Heart right ventricle (tissue), 16 donors: ENCODE measurements around the gene DPF1. TPM values are rescaled to one million over a fixed set of nuclear protein-coding genes. Genes with fewer than 3 reads are reported as not detected.
A peak's percentile ranks its signal among the peaks of the same experiment; 100 is the strongest.

Experiments used
- ATAC-seq, 8 donors: fragments of 200-7000 bp; cut with Tn5 transposase; one replicate each; pipeline ENCODE4 v1.9.1; 2020; ENCODE audit warnings: mild to moderate bottlenecking in 8 of 8, moderate library complexity in 8 of 8, moderate number of reproducible peaks in 1 of 8
- DNase-seq, 2 donors: peaks; one replicate each; pipeline ENCODE4 v3.0.0-alpha.2; 2020
- H3K27ac ChIP-seq, 10 donors: fragments of 200-600 bp; sonication (generic) in 2 of 10; one replicate each; pipeline versions ENCODE4 v1.5.0 to v1.8.0; 2020 to 2022; ENCODE audit warnings: mild to moderate bottlenecking in 3 of 10
- H3K27me3 ChIP-seq, 7 donors: fragments of 200-600 bp; one replicate each; pipeline ENCODE4 v1.8.0; 2021 to 2022; ENCODE audit warnings: mild to moderate bottlenecking in 2 of 7
- H3K36me3 ChIP-seq, 9 donors: fragments of 200-600 bp; sonication (generic) in 1 of 9; one replicate each; pipeline versions ENCODE4 v1.5.0 to v1.8.0; 2020 to 2022; ENCODE audit warnings: mild to moderate bottlenecking in 2 of 9
- H3K4me1 ChIP-seq, 9 donors: fragments of 200-600 bp; sonication (generic) in 1 of 9; one replicate each; pipeline versions ENCODE4 v1.5.0 to v1.8.0; 2020 to 2022; ENCODE audit warnings: mild to moderate bottlenecking in 4 of 9
- H3K4me3 ChIP-seq, 10 donors: fragments of 200-600 bp; sonication (generic) in 2 of 10; one replicate each; pipeline versions ENCODE4 v1.5.0 to v1.8.0; 2020 to 2022; ENCODE audit warnings: mild to moderate bottlenecking in 7 of 10, moderate library complexity in 2 of 10
- H3K9me3 ChIP-seq, 11 donors: fragments of 200-600 bp in 10 of 11; sonication (generic) in 2 of 11; one replicate each; pipeline versions ENCODE4 v1.5.0 to v1.8.0; 2013 to 2022; ENCODE audit warnings: mild to moderate bottlenecking in 2 of 11, control low read depth in 1 of 11, moderate library complexity in 1 of 11
- WGBS, 2 donors: extraction: QIAGEN DNeasy Blood & Tissue Kit; methylation state at CpG; one replicate each; pipeline ENCODE4 v1.1.7; 2013; ENCODE audit warnings: inconsistent platforms in 1 of 2; 5-methylcytosine and 5-hydroxymethylcytosine counted together
- intact Hi-C, 10 donors: fragments of 100-400 bp; cut with DNase I; formaldehyde crosslinking; loops; one replicate each; pipeline versions ENCODE4 v1.11.1 to v1.14.2; 2022
- polyA plus RNA-seq, 2 donors: library from polyadenylated mRNA; stranded (reverse); fragments of 200-250 nt; gene quantifications; one replicate each; pipeline ENCODE4 v1.2.3, GENCODE V29; 2013
- total RNA-seq, 10 donors: library from RNA; stranded (reverse); fragmentation: NEBNext Ultra II Directional in 3 of 10; extraction: Animal tissue kit (Norgen Biotek cat#: 25700) in 3 of 10; gene quantifications; one replicate each; pipeline versions ENCODE4 v1.2.1 to v1.2.4, GENCODE V29; 2021 to 2023
- TF ChIP-seq, protein P1 (sequence below), 9 donors: fragments of 200-600 bp; sonication (generic) in 2 of 9; IDR thresholded peaks; one replicate each; pipeline versions ENCODE4 v1.5.0 to v1.8.0; 2021 to 2022; ENCODE audit warnings: antibody characterized with exemption in 9 of 9, mild to moderate bottlenecking in 5 of 9, moderate library complexity in 1 of 9
- donor health status: Arrhythmogenic right ventricular cardiomyopathy.
- donor health status: ischemic (EF 13 %, LVEDD 7.1; RV severe dilation, severe dysfunction).
- donor health status: healthy with polysubstance abuse.
- donor health status: DM: no; HTN: yes; CAD: no.
- donor health status: DM: no; HTN: no; CAD: no.
- donor health status: ischemic (EF 25% LVEDD 6.9; RV normal size, moderate dysfunction).
- donor health status: ischemic (EF 25% LVEDD 5.7; RV mildly dilated, moderate dysfunction).
- donor health status: healthy.
- donor health status: DM: yes; HTN: yes; CAD: no.
- donor health status: Ischemic cardiomyopathy.
- donor health status: ischemic (EF 35%, LVEDD 5.7; RV mildly dilated, moderate dysfunction).
- donor health status: nonischemic (EF 11% LVEDD 7.7; RV severe dilation, severe dysfunction).
- donor health status: DM: yes; HTN: yes; CAD: no.
- donor health status: PGD.
- donor health status: ischemic (EF 29% LVEDD 5.4; RV normal size, mild dysfunction).
- donor health status: nonischemic (EF 23%, LVEDD 6.1; RV moderate dilation, normal function).

DPF1 gene
- total and polyA plus RNA-seq, 12 donors: 0.09 to 0.72 (median 0.29) TPM; not detected in 5

DNA sequence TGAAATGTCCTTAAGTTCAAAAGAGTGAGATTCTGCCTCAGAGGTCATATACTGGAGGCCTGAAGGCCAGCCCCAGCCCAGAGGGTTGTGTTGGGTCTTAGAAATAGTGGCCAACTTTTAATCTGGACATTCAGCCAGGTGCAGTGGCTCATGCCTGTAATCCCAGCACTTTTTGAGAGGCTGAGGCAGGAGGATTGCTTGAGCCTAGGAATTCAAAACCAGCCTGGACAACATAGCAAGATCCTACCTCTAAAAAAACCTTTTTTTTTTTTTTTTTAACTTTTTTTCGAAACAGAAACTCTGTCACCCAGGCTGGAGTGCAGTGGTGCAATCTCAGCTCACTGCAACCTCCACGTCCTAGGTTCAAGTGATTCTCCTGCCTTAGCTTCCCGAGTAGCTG is 15.5 kb downstream of the DPF1 start:
- peaks cover 3 to 30% (median 23%) of the 10 kb centered on the region in 9 donors for H3K4me1 ChIP-seq
- H3K27me3 ChIP-seq: peaks cover 7 to 53% (median 32%) of the 10 kb centered on the region in 7 donors
- intact Hi-C loops: no loop called here
- ATAC-seq (no peak), DNase-seq (no peak)
- peak overlapping the region in 4 of 10 donors; percentile 57 to 85 (median 70) for H3K27ac ChIP-seq
- H3K4me3 ChIP-seq: no peak overlapping the region
- WGBS, 2 donors: 90 to 97% methylated on average over 3 of the region's 3 CpGs
- H3K9me3 ChIP-seq: no peaks in the 10 kb centered on the region
- H3K36me3 ChIP-seq: peaks cover 0 to 41% (median 9%) of the 10 kb centered on the region in 9 donors
- TF ChIP-seq, protein P1, sequence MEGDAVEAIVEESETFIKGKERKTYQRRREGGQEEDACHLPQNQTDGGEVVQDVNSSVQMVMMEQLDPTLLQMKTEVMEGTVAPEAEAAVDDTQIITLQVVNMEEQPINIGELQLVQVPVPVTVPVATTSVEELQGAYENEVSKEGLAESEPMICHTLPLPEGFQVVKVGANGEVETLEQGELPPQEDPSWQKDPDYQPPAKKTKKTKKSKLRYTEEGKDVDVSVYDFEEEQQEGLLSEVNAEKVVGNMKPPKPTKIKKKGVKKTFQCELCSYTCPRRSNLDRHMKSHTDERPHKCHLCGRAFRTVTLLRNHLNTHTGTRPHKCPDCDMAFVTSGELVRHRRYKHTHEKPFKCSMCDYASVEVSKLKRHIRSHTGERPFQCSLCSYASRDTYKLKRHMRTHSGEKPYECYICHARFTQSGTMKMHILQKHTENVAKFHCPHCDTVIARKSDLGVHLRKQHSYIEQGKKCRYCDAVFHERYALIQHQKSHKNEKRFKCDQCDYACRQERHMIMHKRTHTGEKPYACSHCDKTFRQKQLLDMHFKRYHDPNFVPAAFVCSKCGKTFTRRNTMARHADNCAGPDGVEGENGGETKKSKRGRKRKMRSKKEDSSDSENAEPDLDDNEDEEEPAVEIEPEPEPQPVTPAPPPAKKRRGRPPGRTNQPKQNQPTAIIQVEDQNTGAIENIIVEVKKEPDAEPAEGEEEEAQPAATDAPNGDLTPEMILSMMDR (IDR thresholded peaks at IDR 0.05): no peak

DNA sequence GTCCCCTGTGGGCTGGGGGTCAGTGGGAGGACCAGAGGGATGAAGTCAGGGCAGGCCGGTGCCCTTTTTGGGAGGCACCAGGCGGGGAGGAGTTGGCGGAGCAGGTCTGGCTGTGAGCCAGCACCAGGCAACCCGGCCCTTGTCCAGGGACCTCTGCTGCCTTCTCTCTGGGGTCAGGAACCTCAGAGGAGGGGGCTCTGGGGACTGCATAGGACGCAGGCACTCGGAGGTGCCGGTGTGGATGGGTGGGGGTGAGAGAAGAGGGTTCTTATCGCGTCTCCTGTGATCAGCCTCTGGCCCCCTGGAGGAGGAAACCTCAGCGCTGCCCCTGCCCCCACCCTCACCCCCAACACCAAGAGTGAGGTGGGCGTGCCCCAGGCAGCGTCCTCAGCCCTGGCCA is 16.5 kb downstream of the DPF1 start:
- H3K4me1 ChIP-seq: peaks cover 3 to 30% (median 23%) of the 10 kb centered on the region in 9 donors
- H3K9me3 ChIP-seq: no peaks in the 10 kb centered on the region
- TF ChIP-seq, protein P1 (IDR thresholded peaks at IDR 0.05): no peak
- no peak overlapping the region for H3K4me3 ChIP-seq
- DNase-seq (no peak), ATAC-seq (no peak)
- no peak overlapping the region for H3K27ac ChIP-seq
- 78 to 85% methylated on average over 12 of the region's 12 CpGs for WGBS, 2 donors
- peaks cover 0 to 51% (median 17%) of the 10 kb centered on the region in 9 donors for H3K36me3 ChIP-seq
- intact Hi-C loops: no loop called here
- peaks cover 7 to 43% (median 26%) of the 10 kb centered on the region in 7 donors for H3K27me3 ChIP-seq

DNA sequence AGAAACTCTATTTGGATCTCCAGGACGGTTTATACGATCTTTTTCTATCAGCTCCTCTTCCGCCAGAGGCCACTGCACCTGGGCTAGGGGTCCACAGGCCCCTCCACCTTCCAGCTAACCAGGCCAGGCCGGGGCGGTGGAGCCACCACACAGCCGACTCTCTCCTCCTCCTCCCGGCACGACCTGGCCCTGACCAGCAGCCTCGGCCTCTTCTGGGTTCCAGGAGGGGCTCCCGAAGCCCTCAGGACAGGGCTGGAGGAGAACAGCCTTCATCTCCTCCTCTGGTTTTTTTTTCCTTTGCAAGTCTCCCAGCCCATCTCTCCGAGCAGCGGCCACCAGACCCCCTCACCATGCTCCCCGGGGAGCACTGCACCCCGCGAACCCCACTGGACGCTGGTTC is 17.1 kb downstream of the DPF1 start:
- TF ChIP-seq, protein P1 (IDR thresholded peaks at IDR 0.05): no peak
- DNase-seq: no peak
- Histone ChIP-seq H3K4me1 (peaks cover 3 to 30% (median 23%) of the 10 kb centered on the region in 9 donors), H3K27ac (no peak overlapping the region), H3K4me3 (no peak overlapping the region), H3K36me3 (peaks cover 0 to 58% (median 23%) of the 10 kb centered on the region in 9 donors), H3K27me3 (peaks cover 7 to 37% (median 26%) of the 10 kb centered on the region in 7 donors), H3K9me3 (no peaks in the 10 kb centered on the region)
- 93% methylated on average over 16 of the region's 16 CpGs for WGBS, 2 donors
- no peak for ATAC-seq
- intact Hi-C loops: no loop called here

DNA sequence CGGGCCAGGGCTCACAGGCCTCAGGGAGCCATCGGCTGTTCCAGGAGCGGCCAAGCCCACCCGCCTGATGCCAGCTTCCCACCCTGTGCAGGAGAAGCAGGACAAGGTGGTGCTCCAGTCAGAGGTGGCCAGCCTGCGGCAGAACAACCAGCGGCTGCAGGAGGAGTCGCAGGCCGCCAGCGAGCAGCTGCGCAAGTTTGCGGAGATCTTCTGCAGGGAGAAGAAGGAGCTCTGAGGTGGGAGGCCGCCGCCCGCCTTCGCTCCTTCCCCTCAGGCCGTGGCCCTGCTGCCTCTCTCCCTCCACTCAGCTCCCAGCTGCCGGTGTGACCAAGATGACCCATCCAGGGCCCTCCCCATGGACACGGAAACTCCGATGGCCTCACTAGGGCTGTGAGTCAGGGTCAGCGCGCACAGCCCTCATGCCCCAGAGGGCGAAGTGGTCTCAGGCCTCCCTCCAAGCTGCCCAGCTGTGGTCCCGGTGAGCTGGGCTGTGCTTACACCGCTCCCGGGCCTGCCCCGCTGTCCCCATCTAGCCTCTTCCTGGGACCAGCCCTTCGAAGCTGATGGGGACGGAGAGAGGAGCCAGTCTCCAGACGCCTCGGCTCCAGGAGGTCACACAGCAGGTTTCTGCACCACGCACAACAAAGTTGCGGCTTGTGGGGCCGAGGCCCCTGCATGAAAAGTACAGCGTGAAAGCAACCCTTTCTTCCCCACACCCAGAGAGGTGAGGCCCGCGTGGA is 17.8 kb downstream of the DPF1 start:
- TF ChIP-seq, protein P1 (IDR thresholded peaks at IDR 0.05): no peak
- intact Hi-C loops: no loop called here
- Histone ChIP-seq H3K36me3 (peaks cover 0 to 65% (median 26%) of the 10 kb centered on the region in 9 donors), H3K9me3 (no peaks in the 10 kb centered on the region), H3K27ac (no peak overlapping the region), H3K4me1 (peaks cover 3 to 28% (median 21%) of the 10 kb centered on the region in 9 donors), H3K4me3 (no peak overlapping the region), H3K27me3 (peaks cover 7 to 29% (median 20%) of the 10 kb centered on the region in 7 donors)
- WGBS, 2 donors: 90 to 91% methylated on average over 33 to 36 of the region's 36 CpGs
- ATAC-seq: no peak
- DNase-seq: no peak
